GM21529 (cell line): Measurements from ENCODE around the gene LONRF2.
A peak's percentile ranks its signal among the peaks of the same experiment; 100 is the strongest.
"Not testable (repeated sequence)": the region's sequence is repeated elsewhere in the genome, so short reads cannot be mapped to it uniquely, and the experiment has no call there.

Source experiments
- ATAC-seq: cut with Tn5 transposase; IDR thresholded peaks from one replicate; pipeline ENCODE4 v1.9.1; 2021; ENCODE audit not compliant: unreplicated experiment

The LONRF2 gene

DNA sequence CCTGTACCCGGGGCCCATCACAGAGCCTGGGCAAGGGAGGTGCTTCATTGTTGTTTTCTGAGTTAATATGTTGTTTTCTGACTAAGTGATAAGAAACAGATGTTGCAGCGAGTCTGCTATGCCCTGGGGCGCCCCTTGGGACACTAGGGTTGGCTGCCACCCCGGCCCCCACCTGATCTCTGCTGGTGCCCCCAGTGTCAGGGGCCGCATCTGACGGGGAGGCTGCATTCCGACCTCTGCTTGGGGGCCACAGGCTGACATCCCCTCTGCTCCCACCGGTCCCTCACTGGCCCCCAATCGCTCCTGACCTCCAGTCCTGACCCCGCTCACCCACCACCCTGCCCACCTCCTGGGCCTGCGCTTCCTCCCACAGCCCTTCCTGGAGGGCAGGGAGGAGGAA is 65.9 kb downstream of the LONRF2 start:
- no peak for ATAC-seq

DNA sequence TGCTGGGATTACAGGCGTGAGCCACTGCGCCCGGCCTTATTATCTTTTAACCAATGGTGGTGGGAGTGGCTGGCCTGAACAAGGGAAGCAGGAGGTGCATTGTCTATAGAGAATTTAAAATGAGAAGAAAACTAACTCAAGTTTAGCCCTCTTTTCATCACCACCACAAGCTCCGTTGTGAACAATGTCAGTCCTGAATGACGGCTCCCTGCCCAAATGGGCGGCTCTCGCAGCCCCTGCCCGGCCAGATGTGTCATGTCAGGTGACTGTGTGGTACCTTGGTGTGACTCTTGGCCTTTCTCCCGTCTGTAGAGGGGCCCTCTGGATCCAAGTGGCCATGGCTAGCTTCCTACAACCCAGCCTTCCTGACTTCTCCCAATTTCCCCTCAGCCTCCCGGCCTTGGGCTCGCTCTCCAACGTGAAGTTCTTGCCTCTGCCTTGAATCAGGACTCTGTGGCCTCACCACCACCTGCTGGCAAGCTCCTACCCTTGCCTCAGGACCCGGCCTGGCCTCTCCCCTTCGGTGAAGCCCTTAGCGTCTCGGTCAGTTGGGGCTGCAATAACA is 67.6 kb downstream of the LONRF2 start:
- ATAC-seq: no peak

DNA sequence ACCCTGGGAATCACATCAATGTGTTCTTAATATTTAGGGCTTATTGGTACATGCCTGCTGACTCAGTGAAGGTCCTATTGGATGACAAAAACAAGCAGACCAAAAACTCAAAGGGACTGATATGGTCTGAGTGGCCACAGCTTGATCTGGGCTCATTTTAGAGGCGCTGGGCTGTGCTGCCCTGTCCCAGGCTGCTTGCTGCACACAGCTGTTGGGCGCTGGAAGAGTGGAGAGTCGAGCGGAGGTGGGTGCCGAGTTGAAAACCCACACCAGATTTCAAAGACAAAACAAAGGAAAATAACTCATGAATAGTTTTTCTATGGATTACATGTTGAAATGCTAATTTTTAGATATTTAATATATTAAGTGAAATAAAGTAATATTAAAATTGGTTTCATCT is 68.5 kb downstream of the LONRF2 start:
- ATAC-seq: no peak

DNA sequence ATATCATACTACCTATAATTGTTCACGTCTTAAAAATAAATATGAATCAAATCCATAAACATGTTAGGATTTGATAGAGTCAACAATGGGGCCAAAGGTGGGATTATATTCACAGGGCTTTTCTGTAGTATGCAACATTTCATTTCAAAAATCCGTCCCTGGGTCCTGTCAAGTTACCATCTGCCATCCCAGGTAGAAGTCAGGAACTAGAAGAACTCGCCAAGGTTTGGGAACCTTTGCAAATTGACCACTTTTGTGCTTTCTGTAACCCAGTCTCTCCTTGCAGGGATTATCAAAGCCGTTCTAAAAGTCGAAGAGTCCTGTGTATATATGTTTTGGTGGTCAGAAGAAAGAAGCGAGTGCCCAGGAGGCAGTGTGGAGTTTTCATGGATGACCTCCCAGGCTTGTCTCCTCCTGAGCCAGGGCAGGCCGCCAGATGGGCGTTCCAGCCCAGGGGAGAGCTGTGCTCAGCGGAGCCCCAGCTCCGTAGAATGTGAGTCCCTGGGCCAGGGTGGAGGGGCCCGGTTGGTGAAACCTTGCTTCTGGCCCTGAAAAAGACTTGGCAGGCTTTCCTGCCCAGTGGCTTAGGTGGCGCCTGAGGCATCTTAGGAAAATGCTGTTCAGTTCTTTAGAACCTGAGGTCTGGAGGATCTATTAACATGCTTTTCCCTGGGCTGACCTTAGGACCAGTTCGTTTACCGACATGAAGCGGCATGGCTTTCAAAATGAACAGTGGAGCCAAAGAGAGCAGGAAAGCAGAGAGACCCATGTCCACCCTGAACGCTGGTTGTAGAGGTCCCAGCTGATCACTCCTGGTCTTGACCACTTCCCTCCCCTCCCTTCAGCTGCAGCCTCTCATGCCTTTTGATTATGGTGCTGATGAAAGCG is 69.2 kb downstream of the LONRF2 start:
- ATAC-seq: no peak

DNA sequence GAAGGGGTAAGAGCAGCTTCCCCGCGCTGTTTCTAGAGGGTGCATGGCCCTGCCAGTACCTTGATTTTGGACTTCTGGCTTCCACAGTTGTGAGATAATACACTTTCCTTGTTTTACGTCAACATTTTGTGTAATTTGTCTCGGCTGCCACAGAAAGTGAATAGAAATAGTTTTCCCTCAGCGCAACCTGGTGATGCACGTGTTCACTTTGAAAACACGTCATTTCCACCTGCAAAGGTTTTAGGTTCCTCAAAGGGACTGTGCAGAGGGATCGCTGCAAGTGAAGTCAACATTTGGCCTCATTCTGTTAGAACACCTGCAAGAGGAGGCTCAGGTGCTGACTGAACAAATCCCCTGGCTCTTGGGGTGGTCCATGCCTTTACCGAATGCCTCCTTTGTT is 71.7 kb downstream of the LONRF2 start:
- ATAC-seq: no peak

DNA sequence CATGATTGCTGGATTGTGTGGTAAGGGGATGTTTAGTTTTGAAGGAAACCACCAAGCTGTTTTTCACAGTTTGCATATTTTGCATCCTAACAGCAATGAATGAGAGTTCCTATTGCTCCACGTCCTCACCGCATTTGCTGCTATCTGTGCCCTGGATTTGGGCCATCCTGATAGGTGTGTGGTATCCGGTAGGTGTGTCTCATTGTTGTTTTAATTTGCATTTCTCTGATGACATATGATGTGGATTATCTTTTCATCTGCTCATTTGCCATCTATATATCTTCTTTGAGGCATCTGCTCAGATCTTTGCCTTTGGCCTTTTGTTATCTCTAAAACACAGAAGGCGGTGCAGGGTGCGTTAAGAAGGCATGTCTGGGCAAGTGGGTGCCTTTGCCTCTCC is 73.3 kb downstream of the LONRF2 start:
- no peak for ATAC-seq

DNA sequence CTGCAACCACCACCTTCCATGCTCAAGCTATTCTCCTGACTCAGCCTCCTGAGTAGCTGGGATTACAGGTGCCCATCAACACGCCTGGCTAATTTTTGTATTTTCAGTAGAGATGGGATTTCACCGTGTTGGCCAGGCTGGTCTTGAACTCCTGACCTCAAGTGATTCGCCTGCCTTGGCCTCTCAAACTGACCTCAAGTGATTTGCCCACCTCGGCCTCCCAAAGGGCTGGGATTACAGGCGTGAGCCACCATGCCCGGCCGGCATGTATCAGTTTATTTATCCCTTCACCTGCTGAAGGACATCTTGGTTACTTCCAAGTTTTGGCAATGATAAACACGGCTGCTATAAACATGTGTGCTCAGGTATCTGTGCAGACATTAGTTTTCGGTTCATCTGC is 73.7 kb downstream of the LONRF2 start:
- ATAC-seq: not testable (repeated sequence)

DNA sequence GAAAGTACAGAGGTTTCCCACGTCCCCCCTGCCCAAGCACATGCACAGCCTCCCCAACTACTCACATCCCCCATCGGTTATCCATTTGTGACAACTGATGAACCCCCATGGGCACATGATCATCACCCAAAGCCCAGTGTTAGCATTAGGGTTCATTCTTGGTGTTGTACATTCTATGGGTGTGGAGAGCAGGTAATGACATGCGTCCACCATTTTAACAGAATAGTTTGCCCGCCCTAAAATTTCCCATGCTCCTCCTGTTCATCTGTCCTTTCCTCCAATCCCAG is 74.3 kb downstream of the LONRF2 start:
- peak; percentile 14 for ATAC-seq

DNA sequence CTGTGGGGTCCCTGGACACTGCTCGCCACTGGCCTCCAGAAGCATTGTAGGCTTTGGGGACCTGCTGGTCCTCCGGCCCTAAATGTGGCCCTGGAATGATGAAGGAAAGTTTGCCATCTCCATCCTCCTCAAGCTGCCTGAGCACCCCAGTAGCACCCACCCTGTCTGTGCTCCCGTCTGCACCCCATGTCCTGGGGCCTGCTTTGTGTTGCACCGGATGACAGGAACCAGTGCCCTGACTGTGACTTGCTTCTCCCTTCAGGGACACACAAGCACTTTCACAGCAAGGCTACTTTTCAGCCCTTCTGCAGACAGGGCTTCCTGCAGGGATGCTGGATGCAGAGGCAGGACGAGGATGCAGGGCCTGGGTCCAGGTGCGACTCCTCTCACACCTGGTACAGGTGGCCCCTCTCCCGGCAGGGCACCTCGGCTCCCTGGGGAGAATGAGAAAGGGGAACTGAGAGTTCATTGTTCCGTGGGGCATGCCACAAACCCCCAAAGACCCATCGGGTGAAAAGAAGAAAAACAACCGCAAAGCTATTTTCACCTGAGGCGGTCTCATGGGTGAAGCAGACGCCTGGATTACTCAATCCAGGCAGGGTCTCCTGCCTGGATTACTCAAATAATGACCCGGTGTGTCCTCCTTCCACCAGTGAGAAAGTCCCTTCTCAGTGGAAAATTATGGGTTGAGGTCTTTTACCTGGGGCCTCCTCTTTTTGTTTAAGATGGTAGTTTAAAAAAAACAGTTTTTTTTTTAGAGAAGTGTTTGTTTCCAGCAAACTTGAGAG is 74.9 kb downstream of the LONRF2 start:
- peak; percentile 78 for ATAC-seq

DNA sequence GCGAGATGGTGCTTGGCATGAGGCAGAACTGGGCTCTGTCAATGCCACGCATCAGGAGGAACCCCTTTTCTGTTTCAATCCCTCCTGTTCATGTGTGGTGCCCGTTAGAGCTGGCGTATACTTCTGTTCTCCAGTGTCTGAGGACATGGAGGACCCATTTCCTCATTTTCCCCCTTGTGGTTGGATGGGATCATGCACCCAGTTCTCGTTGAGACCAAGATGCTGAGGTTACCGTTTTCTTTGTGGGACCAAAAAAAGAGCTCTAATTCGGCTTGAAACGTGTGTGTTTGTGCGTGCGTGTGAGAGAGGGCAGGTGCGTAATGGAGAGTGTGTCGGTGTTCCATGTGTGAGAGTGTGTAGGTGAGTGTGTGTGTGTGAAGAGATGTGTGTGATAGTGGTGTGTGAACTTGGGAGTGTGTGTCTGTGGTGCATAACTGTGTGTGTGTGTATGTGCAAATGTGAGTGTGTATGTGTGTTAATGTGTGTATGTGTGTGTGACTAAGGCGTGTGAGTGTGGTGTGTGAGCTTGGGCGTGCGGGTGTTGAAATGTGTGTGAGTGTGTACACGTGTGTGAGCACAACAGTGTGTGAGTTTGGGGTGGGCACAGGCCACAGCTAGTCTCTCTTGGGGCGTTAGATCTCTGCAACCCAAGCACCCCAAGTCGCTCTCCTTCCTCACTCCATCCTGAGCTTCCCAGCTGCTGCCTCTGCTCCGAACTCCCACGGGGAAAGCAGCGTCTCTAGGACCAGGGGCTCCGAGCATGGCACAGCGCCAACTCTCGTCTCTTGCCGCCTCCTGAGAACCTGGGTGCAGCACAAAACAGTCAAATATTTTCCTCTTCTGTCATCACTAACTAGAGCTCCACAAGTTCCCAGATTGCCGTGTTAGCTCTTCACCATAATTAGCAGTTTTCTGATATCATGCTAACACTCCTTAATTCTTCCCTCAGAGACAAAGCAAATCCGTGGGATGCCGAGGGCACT is 75.8 kb downstream of the LONRF2 start:
- no peak for ATAC-seq

DNA sequence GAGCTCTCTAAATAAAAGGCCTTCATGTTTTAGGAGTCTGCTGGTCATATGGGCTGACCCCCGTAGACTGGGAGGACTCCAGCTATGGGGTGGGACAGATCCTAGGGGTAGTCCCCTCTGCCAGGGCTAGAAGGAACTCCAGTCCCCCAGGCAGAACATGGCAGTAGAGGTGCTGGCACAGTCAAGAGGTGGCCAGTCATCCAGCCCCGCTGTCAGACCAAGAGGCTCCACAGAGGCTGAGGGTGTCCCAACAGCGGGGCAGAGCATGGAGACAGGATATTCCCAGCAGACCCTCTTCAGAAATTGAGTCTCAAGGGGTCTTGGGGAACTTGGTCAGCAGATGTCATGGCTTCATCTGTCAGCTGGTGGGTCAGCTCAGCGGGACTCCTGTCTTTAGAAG is 76.6 kb downstream of the LONRF2 start:
- no peak for ATAC-seq

DNA sequence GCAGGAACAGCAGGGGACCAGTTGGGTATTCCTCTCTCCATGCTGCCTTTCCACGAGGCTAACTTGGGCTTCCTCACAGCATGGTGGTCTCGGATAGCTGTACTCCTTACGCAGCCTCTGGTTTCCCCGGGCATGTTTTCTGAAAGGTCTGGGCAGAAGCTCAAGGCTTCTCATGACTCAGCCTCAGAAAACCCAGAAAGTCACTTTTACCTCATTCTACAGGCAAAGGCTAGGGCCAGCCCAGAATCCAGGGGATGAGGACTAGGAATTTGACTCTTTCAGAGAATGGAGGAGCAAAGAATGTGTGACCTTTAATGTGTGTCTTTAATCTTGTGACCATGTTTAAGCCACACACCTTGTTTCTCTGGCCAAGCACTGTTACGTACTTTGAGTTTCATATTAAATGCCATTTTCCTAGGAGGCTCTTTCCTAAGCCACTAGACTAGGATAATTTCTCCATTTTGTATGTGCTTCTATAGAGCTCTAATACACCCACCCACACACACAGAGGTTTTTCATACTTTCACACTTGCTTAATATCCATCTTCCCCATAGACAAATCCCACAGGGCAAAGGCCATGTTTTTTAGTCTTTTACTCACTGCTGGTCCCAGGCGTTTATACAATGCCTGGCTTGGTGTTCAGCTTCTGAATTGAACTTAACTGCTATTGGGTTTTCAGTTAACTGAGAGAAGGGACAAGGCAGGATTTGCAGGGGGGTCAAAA is 77.3 kb downstream of the LONRF2 start:
- ATAC-seq: no peak

DNA sequence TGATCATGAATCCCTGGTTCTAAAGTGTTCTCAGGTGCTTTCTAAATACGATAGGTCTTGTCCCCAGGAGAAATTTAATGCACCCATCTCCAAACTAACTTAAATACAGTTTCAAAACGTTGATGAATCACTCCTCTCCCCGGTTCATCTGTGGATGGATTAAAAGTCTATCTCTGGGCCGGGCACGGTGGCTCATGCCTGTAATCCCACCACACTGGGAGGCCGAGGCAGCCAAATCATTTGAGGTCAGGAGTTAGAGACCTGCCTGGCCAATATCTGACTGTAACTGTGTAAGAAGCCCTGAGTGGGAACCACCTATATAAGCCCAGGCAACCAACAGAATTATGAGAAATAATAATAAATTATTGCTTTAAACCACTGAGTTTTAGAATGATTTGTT is 78.7 kb downstream of the LONRF2 start:
- ATAC-seq: no peak

DNA sequence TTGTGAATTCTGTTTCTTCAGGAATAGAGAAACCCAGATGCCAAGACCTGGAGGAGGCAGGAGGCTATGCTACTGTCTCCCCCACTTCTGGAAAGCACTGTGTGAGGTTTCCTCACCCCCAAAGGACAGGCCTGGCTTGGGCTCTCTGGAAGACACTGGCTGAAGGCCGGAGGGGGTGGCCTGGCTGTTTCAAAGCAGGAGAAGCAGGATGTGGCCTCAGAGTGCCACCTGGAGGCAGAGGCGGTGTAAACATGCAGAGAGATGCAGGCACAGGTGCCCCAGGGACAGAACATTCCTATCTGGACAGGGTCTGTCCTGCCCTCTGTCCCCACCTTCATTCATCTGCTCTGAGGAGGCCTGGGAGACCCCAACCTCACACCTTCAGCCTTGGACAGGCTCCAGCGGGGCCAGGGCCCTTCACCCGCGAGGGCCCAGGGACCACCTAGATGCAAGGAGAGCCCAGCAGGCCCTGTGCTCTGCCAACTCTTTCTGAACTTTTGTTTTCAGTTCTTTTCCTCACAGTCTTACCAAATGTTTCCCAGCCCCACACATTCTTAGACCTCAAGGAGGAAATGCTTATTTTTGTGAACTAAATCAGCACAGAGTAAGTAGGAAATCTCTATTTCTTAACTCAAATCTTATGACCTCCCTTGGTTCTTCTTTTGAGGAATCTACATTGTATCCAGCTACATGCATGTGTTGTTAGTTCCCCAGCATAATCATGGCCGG is 79.2 kb downstream of the LONRF2 start:
- peak; percentile 45 for ATAC-seq

DNA sequence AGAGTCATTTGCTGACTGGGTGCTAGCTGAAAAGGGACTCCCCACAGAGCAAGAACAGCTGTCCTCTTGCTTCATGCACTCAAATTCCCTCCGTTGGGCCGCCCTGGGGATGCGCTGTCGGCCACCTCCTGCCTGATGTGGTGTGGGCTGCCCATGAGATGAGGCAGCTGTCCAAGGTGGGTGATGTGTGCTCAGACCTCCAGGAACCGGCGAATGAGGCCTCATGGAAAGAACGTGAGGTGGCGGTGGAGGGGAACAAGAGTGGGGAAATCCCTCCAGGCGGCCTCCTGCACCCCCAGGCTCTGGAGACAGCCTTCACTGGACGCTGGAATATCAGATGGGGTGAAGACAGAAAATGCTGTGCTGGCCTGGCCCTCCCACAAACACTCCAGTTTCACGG is 79.8 kb downstream of the LONRF2 start:
- no peak for ATAC-seq

DNA sequence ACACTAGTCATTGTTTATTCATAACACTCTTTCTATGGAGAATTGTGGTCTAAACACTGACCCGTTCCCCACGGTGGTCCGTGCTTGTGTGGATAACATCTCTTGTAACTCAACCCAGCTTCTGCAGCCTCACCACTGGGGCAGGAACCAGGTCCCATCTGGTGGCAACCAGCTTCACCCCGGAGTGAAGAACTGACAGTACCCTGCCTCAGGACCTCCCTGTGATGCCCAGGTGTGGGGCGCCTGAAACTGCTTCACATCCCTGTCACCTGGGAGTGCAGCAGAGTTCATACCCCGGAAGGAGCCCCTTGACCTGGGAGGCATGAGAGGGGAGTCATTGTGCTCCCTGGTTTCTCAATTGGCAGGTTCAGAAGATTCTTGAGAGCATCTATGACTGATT is 81.1 kb downstream of the LONRF2 start:
- ATAC-seq: no peak

DNA sequence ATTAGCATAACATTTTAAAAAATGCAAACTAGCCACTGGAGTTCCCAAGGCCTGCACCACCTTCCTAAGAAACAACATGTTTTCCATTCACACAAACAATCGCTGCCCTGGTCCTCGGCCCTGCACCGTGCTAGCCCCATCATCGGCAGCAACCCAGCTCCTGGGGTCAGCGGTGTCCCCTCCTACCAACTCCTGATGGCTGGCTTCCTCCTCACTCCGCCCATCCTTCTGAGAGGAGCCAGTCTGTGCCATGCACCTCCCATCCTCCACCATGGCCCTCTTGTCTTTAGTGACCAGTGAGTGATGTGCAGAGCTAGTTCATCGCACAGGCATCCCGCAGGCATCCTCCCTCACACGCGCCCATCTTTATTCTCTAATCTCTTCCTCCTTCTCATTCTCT is 81.9 kb downstream of the LONRF2 start:
- no peak for ATAC-seq

DNA sequence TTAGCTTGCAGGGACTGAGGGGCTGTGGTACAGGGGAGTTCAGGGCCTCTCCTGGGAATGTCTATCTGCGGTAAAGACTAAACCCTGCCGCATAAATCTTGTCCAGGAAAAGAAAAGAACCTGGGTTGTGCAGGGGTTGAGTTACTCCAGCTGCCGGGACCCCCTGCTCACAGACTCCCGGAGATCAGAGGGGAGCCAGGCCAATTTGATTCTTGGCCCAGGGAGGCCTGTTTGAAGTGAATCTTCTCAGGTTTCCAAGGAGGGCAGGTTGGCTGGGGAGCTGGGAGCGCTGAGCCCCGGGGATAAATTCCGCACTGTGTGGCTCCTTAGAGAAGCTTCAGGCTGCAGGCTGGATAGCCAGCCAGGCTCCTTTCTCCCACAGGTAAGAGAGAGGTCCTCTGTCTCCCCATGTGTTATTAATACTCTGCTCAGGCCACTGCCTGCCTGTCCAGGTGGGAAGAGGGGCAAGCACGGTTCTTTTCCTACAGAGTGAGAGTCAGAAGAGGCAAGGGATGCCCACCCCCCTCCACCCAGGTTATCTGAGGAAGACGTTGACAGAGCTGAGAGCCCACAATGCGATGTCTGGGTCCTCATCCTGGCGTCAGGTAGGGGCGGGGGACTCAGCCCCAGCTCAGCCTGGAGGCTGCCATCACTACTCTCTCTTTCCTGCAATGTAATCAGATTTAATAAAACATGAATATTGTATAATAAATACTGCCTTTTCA is 82.7 kb downstream of the LONRF2 start:
- no peak for ATAC-seq

DNA sequence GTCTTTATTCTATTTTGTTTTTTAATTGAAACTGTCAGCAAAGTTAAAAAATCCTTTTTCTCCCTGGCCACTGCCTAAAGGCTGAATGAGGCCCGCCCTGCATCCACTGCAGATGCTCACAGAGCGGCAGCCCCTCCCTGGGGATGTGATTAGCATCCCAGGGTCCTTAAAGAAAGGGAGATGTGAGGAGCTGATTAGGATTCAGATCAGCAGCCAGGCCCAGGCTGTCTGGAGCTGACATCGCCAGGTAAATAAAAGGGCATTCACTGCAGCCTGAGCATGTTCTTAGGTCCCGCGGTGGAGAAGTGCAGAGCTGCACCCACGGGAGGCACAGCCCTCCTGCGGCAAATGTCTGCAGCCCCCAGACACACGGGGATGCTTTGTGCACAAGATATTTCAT is 83.8 kb downstream of the LONRF2 start:
- ATAC-seq: no peak
